Stomach (tissue), 9 donors: ENCODE results near the gene PRKCZ. TPM values are rescaled to one million over a fixed set of nuclear protein-coding genes. Genes with fewer than 3 reads are reported as not detected.

Source experiments
- DNase-seq, 2 donors: peaks; one replicate each; pipeline versions ENCODE4 v3.0.0 to v3.0.0-alpha.2; 2013 to 2019
- H3K27ac ChIP-seq, 5 donors: fragments of 200-600 bp in 4 of 5; sonication (generic) in 4 of 5; one replicate each; pipeline ENCODE4 v1.5.1; 2013 to 2019; ENCODE audit warnings: mild to moderate bottlenecking in 1 of 5, moderate library complexity in 1 of 5
- H3K27me3 ChIP-seq, 3 donors: fragments of 200-600 bp; sonication (generic); one replicate each; pipeline ENCODE4 v1.5.1; 2017 to 2019; ENCODE audit warnings: mixed run types in 1 of 3
- H3K36me3 ChIP-seq, 4 donors: fragments of 200-600 bp; sonication (generic); 1 replicate in 3 of 4; 2 replicates in 1 of 4; pipeline ENCODE4 v1.5.1; 2016 to 2019
- H3K4me1 ChIP-seq, 4 donors: fragments of 200-600 bp; sonication (generic); one replicate each; pipeline ENCODE4 v1.5.1; 2016 to 2019
- H3K4me3 ChIP-seq, 4 donors: fragments of 200-600 bp; sonication (generic) in 3 of 4; one replicate each; pipeline ENCODE4 v1.5.1; 2016 to 2019; ENCODE audit warnings: mild to moderate bottlenecking in 1 of 4
- H3K9me3 ChIP-seq, 4 donors: fragments of 200-600 bp; sonication (generic); one replicate each; pipeline ENCODE4 v1.5.1; 2016 to 2019
- CTCF ChIP-seq, 7 experiments: fragments of 450-650 bp in 4 of 7; fragments of 200-600 bp in 3 of 7; sonication (generic) in 3 of 7; IDR thresholded peaks; one replicate each; pipeline ENCODE4 v1.5.1; 2016 to 2019; ENCODE audit warnings: antibody characterized with exemption in 7 of 7, control low read depth in 2 of 7, mild to moderate bottlenecking in 1 of 7
- EP300 ChIP-seq: sonication (generic); formaldehyde crosslinking; IDR thresholded peaks from one replicate; pipeline ENCODE4 v1.6.1; 2017; ENCODE audit warnings: antibody characterized with exemption
- POLR2A ChIP-seq, 4 donors: fragments of 450-650 bp; IDR thresholded peaks; one replicate each; pipeline ENCODE4 v1.6.1; 2016; ENCODE audit warnings: antibody characterized with exemption in 4 of 4, control low read depth in 2 of 4, mild to moderate bottlenecking in 1 of 4, moderate library complexity in 1 of 4
- POLR2AphosphoS5 ChIP-seq, 3 donors: sonication (generic); formaldehyde crosslinking; IDR thresholded peaks; one replicate each; pipeline ENCODE4 v1.6.1; 2016; ENCODE audit warnings: antibody characterized with exemption in 3 of 3
- WGBS, 5 donors: extraction: QIAGEN DNeasy Blood & Tissue Kit in 3 of 5; methylation state at CpG; one replicate each; pipeline versions ENCODE4 v1.1.5 to v1.1.7; 2013 to 2018; 5-methylcytosine and 5-hydroxymethylcytosine counted together
- intact Hi-C: fragments of 100-400 bp; cut with DNase I; formaldehyde crosslinking; loops from one replicate; pipeline ENCODE4 v1.15.1; 2023; ENCODE audit warnings: low total_unique reads
- polyA plus RNA-seq, 3 donors: library from polyadenylated mRNA; stranded (reverse); fragments of 200-250 nt; gene quantifications; one replicate each; pipeline ENCODE4 v1.2.3, GENCODE V29; 2013
- total RNA-seq, 5 donors: library from RNA; depleted of rRNA; stranded (reverse); fragments of >200 nt; gene quantifications; one replicate each; pipeline versions ENCODE4 v1.1.0 to v1.2.3, GENCODE V29; 2014 to 2016
- donor health status: healthy with polysubstance abuse.
- donor health status: Bipolar disorder and iron deficiency.
- donor health status: healthy.

PRKCZ gene
- total and polyA plus RNA-seq, 8 donors, result 11.1 to 55.8 (median 25.5) TPM

GRCh38 chr1:2127187-2128145, 77.3 kb downstream of the PRKCZ start:
- Histone ChIP-seq H3K36me3 (no peaks in the 10 kb centered on the region), H3K4me3 (no peak overlapping the region), H3K27ac (peak overlapping the region in 1 of 5 donors; percentile 24), H3K27me3 (no peaks in the 10 kb centered on the region), H3K9me3 (no peaks in the 10 kb centered on the region), H3K4me1 (peaks cover 3 to 17% (median 10%) of the 10 kb centered on the region in 4 donors)
- no peak for DNase-seq
- 43 to 78% (median 75%) methylated on average over 21 to 30 of the region's 30 CpGs for WGBS, 5 donors
- TF ChIP-seq POLR2A (IDR thresholded peaks at IDR 0.05) (no peak), CTCF (IDR thresholded peaks at IDR 0.05) (no peak), POLR2AphosphoS5 (IDR thresholded peaks at IDR 0.05) (no peak), EP300 (no peak)
- intact Hi-C loops, result no loop called here

GRCh38 chr1:2128189-2128901, 78.1 kb downstream of the PRKCZ start:
- H3K36me3 ChIP-seq, result no peaks in the 10 kb centered on the region
- DNase-seq, result no peak
- no peaks in the 10 kb centered on the region for H3K27me3 ChIP-seq
- no peak overlapping the region for H3K4me3 ChIP-seq
- intact Hi-C loops, result no loop called here
- peaks cover 7 to 22% (median 14%) of the 10 kb centered on the region in 4 donors for H3K4me1 ChIP-seq
- H3K9me3 ChIP-seq, result no peaks in the 10 kb centered on the region
- no peak overlapping the region for H3K27ac ChIP-seq
- WGBS, 5 donors, result 90 to 93% (median 91%) methylated on average over 19 to 29 of the region's 29 CpGs
- no peak for TF ChIP-seq POLR2AphosphoS5 (IDR thresholded peaks at IDR 0.05)
- TF ChIP-seq CTCF (IDR thresholded peaks at IDR 0.05), result no peak
- no peak for TF ChIP-seq POLR2A (IDR thresholded peaks at IDR 0.05)
- no peak for TF ChIP-seq EP300

GRCh38 chr1:2129256-2129943, 79.2 kb downstream of the PRKCZ start:
- no peak for DNase-seq
- Histone ChIP-seq H3K27me3 (no peaks in the 10 kb centered on the region), H3K36me3 (no peaks in the 10 kb centered on the region), H3K4me1 (peaks cover 11 to 28% (median 22%) of the 10 kb centered on the region in 4 donors), H3K27ac (no peak overlapping the region), H3K4me3 (no peak overlapping the region), H3K9me3 (no peaks in the 10 kb centered on the region)
- TF ChIP-seq POLR2A (IDR thresholded peaks at IDR 0.05) (no peak), EP300 (no peak), POLR2AphosphoS5 (IDR thresholded peaks at IDR 0.05) (no peak), CTCF (IDR thresholded peaks at IDR 0.05) (no peak)
- intact Hi-C loops, result no loop called here
- 94 to 95% (median 94%) methylated on average over 15 of the region's 15 CpGs for WGBS, 5 donors

GRCh38 chr1:2130156-2130555, 79.9 kb downstream of the PRKCZ start:
- H3K4me3 ChIP-seq, result no peak overlapping the region
- no peak overlapping the region for H3K27ac ChIP-seq
- no peaks in the 10 kb centered on the region for H3K27me3 ChIP-seq
- intact Hi-C loops, result no loop called here
- WGBS, 5 donors, result 94 to 97% (median 96%) methylated on average over 7 to 10 of the region's 10 CpGs
- DNase-seq, result no peak
- TF ChIP-seq EP300, result no peak
- TF ChIP-seq POLR2AphosphoS5 (IDR thresholded peaks at IDR 0.05), result no peak
- no peak for TF ChIP-seq CTCF (IDR thresholded peaks at IDR 0.05)
- TF ChIP-seq POLR2A (IDR thresholded peaks at IDR 0.05), result no peak
- H3K4me1 ChIP-seq, result peaks cover 15 to 36% (median 29%) of the 10 kb centered on the region in 4 donors
- H3K9me3 ChIP-seq, result no peaks in the 10 kb centered on the region
- H3K36me3 ChIP-seq, result no peaks in the 10 kb centered on the region
